Stimulated activated CD8-positive, alpha-beta memory T cell treated with anti-CD3 and anti-CD28 coated beads, Interleukin-4, amount 100 ng/mL, for 1 hour (primary cell): ENCODE results near the gene PTPRN2.
"Not testable (repeated sequence)": the region's sequence is repeated elsewhere in the genome, so short reads cannot be mapped to it uniquely, and the experiment has no call there.

Experiments
- DNase-seq, 2 donors: peaks; one replicate each; pipeline ENCODE4 v3.0.0-alpha.2; 2020; ENCODE audit warnings: low read depth in 2 of 2, low spot score in 1 of 2

Gene PTPRN2

DNA sequence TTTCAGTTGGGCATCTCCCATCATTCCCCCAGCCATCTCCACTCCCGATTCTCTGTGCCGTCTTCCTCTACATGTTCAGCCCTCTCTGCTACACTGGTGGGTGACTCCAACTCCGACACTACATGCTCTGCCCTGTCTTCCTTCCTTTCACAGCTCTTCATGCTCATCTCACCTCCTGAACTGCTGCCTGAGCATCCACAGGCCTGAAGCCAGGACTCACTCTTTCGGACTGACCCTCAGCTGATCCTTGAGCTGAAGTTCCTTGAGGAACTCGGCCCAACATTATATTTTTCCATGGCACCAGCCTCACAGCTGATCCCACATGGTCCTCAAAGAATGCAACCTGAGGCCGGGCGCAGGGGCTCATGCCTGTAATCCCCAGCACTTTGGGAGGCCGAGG is 538.4 kb downstream of the PTPRN2 start:
- DNase-seq: no peak

DNA sequence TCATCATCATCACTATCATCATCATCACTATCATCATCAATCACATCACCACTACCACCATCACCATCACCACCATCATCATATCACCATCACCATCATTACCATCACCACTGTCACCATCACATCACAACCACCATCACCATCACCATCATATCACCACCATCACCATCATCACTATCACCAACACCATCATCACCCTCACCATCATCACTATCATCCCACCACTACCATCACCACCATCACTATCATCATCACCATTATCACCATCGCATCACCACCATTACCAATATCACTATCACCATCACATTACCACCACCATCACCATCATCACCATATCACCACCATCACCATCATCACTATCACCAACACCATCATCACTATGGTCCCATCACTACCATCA is 539.1 kb downstream of the PTPRN2 start:
- no peak for DNase-seq

DNA sequence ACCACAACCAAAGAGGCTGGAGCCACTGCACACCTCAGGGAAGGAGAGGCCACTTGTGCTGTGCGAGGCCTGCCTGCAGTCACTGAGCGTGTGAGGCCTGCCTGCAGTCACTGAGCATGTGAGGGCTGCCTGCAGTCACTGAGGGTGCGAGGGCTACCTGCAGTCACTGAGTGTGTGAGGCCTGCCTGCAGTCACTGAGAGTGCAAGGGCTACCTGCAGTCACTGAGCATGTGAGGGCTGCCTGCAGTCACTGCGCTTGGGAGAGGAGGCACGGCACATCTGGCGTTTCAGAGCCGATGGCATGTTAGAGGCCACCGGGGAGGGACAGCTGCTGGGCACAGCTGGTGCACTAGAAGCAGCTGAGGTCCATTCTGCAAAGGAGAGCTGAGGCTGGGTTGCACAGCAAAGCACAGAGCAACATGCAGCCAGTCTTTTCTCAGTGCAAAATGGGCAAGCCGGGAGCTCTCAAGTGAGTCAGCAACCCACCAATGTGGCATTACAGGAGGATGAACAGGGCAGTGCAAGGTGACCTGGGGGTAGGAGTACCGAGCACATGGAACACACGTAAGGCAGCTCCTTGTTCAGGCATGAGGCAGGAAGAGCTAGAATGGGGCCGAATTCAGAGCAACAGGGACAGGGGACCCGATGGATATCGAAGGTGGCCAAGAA is 540.1 kb downstream of the PTPRN2 start:
- DNase-seq: no peak

DNA sequence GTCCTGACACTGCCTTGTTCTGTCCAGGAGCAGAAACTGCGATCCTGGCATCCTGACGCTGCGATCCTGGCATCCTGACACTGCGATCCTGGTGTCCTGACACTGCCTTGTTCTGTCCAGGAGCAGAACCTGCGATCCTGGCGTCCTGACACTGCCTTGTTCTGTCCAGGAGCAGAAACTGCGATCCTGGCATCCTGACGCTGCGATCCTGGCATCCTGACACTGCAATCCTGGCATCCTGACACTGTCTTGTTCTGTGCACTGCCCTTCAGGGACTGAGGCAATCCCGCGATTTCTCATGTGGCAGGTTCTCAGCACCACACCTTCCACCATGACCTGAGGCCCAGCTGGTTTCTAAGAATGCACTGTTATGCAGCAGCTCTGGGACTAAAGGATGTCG is 541.4 kb downstream of the PTPRN2 start:
- DNase-seq: not testable (repeated sequence)

DNA sequence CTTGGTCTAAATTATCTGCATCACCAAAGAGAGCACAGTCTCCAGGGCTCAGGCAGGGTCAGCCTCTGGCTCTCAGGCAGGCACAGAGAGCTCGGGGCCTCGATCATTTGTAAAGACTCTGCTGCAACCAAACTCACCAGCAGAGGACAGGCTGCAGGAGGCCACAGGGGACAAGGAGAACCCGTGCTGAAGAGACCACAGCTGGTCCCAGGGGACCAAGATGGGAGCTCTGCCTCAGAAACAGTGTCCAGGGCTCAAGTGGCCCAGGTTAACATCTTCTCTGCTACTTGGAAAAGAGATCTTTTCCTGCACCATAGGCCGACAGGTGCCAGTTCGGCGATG is 543.2 kb downstream of the PTPRN2 start:
- no peak for DNase-seq

DNA sequence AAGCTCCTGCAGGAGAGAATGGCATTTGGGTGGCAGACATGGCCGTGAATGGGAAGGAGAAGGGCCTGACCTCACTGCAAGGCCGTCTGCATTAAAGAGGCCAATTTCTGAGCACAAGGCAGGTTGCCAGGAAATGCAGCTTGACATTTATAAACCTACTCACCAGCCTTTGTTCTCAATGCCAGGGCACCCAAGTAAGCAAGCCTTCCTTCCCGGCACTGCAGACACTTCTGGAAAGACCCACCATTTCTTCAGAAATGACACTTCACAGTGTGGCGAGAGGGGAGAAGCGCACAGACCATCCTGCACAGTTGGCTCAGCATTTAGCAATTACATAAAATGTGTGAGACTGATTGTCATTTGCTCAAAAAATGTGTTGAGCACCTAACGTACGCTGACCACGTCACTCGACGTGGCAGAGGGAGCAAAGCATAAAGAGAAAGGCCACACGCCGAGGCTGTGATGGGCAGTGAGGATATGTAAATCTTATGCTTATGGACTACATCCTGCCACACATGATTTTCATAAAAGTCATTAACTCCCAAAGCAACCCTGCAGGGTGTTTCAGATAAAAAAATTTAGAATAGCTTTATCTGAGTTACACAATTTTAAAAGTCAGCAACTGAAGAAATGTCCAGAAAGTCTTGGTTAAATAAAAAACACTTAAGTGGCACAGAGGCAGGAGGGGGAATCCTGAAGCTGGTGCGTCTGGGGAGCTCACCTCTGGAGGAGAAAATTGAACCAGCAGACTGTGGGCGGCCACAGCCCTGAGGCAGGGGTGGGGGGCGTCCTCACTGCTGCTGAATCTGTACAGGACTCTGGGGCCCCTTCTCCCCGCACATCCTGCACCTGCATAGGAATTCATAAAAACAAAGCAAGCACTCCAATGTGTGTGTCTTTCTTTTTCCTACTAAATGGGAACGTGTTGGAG is 543.8 kb downstream of the PTPRN2 start:
- no peak for DNase-seq

DNA sequence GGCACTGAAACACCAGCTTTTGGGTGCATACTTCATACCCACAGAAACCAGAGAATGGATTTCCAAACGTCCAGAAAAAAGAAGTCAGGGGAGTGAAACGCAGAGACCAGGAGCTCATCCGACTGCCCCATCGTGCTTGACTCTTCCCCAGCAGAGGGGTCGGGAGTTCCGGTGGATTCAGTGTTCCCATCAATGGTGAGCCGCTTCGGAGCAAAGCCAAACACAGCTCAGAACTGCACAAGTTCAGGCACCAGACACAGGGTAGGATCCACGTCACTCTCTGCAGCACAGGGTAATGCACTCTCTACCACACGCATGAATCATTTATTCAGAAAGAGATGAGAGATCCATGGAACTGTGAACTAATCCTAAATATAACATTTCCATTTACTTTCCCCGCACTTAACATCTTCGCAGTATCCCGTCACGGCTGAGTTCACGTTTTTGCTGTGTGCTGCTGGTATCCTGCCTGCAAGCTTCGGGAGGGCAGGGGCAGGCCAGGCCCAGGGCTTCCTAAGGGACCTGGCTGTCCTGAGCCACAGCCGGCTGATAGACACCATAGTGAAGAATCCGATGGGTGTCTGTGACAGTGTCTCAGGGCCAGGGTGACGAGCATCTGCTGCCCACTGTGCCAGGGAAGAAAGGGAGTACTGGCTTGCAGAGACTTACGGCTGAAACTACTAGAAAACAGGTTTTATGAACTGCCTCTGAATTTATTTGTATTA is 545.3 kb downstream of the PTPRN2 start:
- DNase-seq: no peak

DNA sequence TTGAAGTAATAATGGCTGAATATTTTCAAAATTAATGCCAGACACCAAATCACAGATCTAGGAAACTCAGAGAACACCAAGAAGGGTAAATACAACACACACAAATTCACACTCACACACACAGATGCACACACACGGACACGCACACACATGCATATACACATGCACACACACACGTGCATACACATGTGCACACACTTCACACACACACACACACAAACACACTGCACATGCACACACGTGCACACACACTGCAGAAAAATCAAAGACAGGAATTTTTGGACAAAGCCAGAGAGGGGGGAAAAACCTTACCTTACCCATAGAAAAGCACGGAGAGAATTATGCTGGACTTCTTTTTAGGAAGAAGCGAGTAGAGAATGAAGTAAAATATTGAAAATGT is 547.4 kb downstream of the PTPRN2 start:
- no peak for DNase-seq

DNA sequence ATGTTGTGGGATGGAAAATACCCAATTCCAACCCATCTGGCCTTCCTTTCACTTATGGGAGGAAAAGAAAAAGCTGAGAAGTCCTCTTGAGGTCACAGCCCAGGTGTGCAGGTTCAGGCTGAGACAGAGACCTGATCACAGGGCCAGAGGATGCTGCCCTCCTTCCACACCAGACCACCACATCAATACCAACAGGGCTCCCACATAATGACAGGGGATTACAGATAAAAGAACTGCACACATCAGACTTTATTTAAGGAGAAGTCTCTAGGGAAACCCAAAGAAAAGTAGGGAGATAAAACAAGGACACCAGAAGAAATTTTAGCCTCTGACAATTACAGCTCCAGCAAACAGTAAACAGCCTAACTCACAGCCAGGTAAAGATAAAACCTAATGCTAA is 548.4 kb downstream of the PTPRN2 start:
- no peak for DNase-seq

DNA sequence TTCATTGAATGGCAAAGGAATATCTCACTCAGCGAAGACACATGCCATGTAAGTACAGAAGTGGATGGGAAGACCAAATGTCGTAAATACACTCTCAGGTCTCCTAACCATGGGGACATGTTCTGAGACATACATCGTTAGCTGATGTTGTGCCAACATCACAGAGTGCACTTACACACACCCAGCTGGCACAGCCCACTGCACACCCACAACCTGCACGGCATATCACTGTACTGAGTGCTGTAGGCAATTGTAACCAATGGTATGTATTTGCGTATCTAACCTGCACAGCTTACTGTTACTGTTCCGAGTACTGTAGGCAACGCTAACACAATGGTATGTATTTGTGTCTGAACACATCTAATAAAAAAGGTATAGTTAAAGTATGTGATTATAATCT is 550.4 kb downstream of the PTPRN2 start:
- DNase-seq: no peak

DNA sequence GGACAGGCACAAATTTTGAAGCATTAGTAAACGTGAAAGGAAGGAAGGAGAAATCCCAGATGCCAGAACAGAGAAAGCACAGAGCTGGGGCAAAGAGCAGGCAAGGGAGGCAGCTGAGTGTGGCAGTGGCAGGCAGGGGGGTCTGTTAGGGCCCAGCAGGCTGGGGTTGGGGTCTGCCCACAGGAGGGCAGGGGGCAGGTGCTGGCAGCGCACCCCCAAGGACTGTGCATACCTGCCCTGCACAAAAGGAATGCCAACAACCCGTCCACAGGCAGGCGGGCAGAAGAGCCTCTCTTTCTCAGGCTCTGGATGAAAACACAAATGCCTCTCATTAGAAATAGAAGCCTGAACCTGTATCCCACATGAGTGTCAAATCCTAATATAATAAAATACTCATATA is 552.3 kb downstream of the PTPRN2 start:
- DNase-seq: no peak

DNA sequence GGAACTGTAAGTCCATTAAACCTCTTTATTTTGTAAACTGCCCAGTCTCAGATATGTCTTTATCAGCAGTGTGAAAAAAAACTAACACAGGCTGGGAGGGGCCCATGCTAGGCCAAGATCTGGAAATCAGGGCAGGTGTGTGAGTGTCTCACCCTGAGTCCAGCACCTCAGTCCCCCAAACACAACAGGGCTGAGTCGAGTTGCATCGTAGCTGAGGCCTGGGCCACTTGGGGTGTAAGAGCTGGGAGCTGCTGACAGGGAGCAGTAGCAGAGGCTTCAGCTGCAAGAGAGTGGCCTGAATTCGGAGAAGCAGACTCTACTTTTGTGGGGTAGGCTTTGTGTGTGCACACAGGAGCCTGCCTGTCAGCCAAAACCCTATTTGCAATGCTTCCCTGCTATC is 553.1 kb downstream of the PTPRN2 start:
- no peak for DNase-seq

DNA sequence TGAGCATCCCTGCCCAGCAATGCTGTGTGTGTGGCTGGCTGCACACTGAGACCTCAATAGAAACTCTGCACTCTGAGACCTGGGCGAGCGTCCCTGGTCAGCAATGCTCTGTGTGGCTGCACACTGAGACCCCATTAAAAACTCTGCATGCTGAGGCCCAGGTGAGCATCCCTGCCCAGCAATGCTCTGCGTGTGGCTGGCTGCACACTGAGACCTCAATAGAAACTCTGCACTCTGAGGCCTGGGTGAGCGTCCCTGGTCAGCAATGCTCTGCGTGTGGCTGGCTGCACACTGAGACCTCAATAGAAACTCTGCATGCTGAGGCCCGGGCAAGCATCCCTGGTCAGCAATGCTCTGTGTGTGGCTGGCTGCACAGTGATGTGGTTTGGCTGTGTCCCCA is 553.7 kb downstream of the PTPRN2 start:
- not testable (repeated sequence) for DNase-seq

DNA sequence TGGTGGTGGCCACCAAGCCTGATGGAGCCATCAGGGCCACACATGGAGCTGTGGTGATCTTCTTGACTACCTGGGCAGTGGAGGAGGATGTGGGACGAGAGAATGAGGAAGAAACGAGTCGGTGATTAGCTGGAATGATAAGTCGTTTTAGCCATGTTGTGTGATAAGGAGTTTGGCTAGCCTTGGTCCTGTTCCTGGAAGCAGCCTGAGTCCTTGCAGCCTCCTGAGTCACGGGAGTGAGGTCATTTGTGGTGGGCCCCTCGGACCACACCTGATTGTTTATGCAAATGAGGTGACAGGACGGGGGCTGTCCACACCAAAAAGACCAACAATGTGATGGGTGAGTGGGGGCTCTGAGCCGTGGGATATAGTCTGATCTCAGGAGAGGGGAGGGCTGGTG is 554.4 kb downstream of the PTPRN2 start:
- no peak for DNase-seq

DNA sequence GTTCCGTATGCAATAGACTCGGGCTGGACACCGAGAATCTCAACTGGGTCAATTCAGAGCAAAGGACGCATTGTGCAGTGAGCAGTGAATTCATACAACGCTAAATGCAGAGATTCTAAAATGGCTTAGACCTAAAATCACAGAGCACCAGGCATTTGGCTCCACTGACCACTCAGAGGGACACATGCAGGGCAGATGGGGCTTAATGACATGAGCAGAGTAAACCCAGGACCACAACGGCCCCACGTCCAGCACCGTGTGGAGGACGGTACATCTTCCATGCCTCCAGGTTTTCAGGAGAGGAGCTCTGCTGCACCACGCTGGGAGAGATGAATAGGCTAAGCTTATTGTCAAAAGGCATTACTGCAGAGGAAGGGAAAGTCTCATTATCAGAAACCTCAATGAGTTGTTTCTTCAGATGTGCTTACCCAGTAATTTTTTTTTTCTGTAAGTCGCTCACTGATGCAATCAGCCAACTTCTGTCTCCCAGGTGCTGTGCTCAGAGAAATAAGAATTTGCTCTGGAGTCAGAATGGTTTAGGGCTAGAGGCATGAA is 555.0 kb downstream of the PTPRN2 start:
- DNase-seq: no peak

DNA sequence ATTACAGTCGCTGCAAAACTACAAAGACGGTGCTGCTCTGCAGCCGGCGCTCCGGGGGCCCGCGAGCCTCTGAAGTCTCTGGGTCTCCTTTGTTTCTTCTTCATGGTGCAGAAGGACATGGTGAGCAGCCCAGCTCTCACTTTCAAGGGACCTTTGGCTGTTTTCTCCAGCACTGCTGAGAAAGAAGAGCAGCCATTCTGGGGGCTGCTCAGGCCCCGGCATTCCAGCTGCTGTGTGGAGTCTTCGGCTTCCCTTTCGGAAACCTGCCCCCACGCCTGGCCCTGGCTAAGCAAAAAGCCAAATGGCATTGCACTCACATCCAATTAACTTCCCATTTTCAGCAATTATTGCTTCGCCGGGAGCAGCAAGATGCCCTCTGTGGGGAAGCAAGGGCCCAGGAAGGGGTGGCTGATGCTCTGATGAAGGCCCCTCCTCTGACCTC is 555.7 kb downstream of the PTPRN2 start:
- DNase-seq: no peak

DNA sequence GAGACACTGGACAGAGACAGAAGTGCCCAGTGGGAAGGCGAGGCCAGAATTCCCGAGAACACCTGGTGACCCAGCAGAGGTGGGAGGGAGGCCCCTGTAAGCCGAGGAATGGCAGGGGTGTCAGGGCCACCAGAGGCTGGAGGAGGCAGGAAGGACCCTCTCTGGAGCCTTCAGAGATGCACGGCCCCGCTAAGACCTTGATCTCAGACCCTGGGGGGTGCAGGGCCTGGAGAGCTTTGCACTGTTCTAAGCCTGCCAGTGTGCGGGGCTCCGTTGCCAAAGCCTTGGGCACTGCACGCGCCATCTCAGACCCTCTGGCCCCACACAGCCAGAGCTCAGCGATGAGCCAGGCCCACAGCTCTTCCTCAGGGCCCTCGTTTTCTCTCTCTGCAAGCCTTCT is 557.1 kb downstream of the PTPRN2 start:
- DNase-seq: no peak

DNA sequence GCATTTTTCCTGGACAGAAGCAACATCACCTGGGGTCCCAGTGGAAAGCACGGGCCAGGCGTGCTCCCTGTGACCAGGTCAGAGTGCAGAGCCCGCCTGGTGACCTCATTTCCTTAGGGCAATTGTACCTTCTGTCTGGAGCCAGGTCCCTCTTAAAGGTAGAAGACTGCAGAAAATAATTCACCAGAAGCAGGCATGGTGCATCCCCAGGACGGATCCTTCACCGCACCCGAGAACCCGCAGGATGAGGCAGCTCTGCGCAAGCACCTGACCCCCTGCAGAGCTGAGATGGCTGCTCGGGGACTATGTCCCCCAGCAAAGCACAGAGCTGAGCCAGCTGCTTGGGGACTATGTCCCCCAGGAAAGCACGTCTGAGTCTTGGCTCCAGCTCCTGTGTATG is 557.6 kb downstream of the PTPRN2 start:
- DNase-seq: no peak

DNA sequence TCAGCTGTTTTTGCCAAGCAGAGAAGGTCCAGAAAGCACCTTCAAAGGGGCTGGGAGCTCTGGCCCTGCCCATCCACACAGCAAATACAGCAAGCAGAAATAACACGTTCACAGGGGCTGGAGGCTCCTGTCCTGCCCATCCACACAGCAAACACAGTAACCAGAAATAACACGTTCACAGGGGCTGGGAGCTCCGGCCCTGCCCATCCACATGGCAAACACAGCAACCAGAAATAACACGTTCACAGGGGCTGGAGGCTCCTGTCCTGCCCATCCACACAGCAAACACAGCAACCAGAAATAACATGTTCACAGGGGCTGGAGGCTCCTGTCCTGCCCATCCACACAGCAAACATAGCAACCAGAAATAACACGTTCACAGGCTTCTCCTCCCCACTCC is 558.1 kb downstream of the PTPRN2 start:
- no peak for DNase-seq

DNA sequence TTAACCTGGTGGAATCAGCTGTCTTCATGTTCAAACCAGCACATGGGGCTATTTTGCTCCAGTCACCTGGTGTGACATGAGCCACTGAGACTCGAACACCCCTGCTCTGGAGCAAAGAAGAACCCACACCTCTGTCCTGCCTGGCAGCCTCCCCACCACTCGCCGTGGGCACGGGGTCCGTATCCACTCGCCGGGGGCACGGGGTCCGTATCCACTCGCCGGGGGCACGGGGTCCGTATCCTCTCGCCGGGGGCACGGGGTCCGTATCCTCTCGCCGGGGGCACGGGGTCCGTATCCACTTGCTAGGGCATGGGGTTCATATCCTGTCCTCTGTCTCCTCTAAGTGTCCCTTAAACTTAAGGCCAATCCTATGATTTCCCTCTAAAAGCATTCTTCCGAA is 558.7 kb downstream of the PTPRN2 start:
- DNase-seq: no peak

DNA sequence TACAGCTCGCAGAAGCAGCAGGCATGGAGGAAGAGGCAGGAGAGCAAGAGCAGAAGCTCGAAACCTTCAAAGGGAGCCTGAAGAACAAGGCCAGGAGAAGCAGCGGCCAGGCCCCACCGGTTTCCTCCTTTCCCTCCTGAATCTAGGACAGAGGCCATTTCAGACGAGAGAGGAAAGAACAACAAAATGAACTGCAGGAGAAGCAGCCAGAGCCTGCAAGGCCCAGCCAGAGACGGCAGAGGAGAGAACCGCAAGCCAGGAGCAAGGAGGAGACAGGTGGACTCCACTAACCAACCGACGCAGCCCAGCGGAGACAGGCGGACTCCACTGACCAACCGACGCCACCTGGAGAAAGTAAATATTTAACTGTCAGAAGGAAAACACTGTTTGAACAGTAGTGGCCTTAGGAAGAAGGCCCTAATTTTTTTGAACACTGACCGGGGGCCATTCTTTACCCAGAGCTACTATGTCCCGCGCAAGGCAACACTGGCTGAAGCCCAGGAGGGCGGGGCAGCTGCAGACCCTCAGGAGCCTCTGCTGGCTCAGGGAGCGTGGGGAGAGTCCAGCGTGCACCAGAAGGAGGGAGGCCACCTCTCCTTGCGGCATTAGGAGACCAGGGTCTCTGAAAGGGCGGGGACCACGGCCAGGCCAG is 559.2 kb downstream of the PTPRN2 start:
- no peak for DNase-seq
